ENCODE data around the gene GSTO2. TPM values are rescaled to one million over a fixed set of nuclear protein-coding genes. Genes with fewer than 3 reads are reported as not detected.

GSTO2 gene
- total RNA-seq, 1 experiment from 2014 or later = 1.1 TPM

- Histone ChIP-seq H3K9me3 (no peaks in the 10 kb centered on the region), H3K4me3 (ENCODE audit: low read depth, low read length) (no peak overlapping the region), H3K36me3 (ENCODE audit: control insufficient read depth, insufficient read depth, low read length) (no peaks in the 10 kb centered on the region), H3K4me1 (no peaks in the 10 kb centered on the region), H3K27me3 (replicated peaks; ENCODE audit: control insufficient read depth, insufficient read depth, low read length) (no peaks in the 10 kb centered on the region)
- intact Hi-C loops (cut with micrococcal nuclease; ENCODE audit: unreplicated experiment) = no loop called here
- TF ChIP-seq CTCF (IDR thresholded peaks at IDR 0.05; ENCODE audit: insufficient read depth in 1 of 2, low read depth in 1 of 2, low read length in 1 of 2, severe bottlenecking in 1 of 2, unreplicated experiment in 1 of 2) = no peak
- H3K36me3 Mint-ChIP-seq (ENCODE audit: insufficient read depth, unreplicated experiment) = peaks cover 4% of the 10 kb centered on the region
- H3K4me1 Mint-ChIP-seq (ENCODE audit: low read depth, unreplicated experiment) = peaks cover 8% of the 10 kb centered on the region
- no peak for DNase-seq
- peaks cover under 1% of the 10 kb centered on the region for H3K27me3 Mint-ChIP-seq (ENCODE audit: insufficient read depth, unreplicated experiment)
- H3K4me3 Mint-ChIP-seq (ENCODE audit: unreplicated experiment) = no peak overlapping the region
- BruUV-seq (replicated peaks) = no TSS peak
- POLR2A ChIA-PET = no interaction called here
- CTCF ChIA-PET = interaction anchor here (1.5 kb wide), 1 partner anchor 10 kb away, joined by 6 read pairs; no protein-coding TSS in a partner anchor
- H3K9me3 Mint-ChIP-seq (ENCODE audit: unreplicated experiment) = peaks cover 9% of the 10 kb centered on the region
- H3K27ac Mint-ChIP-seq (ENCODE audit: unreplicated experiment) = no peak overlapping the region
Observed at GRCh38 chr10:104304356-104304745, 35.4 kb downstream of the GSTO2 start.

GRCh38 chr10:104304927-104305326 is 35.9 kb downstream of the GSTO2 start:
- H3K4me3 Mint-ChIP-seq (ENCODE audit: unreplicated experiment) = no peak overlapping the region
- H3K27me3 ChIP-seq (replicated peaks; ENCODE audit: control insufficient read depth, insufficient read depth, low read length) = no peaks in the 10 kb centered on the region
- H3K9me3 ChIP-seq = no peaks in the 10 kb centered on the region
- intact Hi-C loops (cut with micrococcal nuclease; ENCODE audit: unreplicated experiment) = loop anchor here (1.0 kb wide), 2 partner anchors 45 to 260 kb away; no protein-coding TSS in a partner anchor
- no peaks in the 10 kb centered on the region for H3K4me1 ChIP-seq
- peaks cover 4% of the 10 kb centered on the region for H3K36me3 Mint-ChIP-seq (ENCODE audit: insufficient read depth, unreplicated experiment)
- no TSS peak for BruUV-seq (replicated peaks)
- no peak for DNase-seq
- ChIA-PET POLR2A (interaction anchor here (0.8 kb wide), 1 partner anchor 33 kb away, joined by 3 read pairs; no protein-coding TSS in a partner anchor), CTCF (interaction anchor here (0.7 to 2.2 kb wide), 13 partner anchors 10 to 318 kb away, joined by 3 to 11 read pairs (median 6); partner anchors contain the start of genes CFAP58 and ITPRIP)
- H3K36me3 ChIP-seq (ENCODE audit: control insufficient read depth, insufficient read depth, low read length) = no peaks in the 10 kb centered on the region
- H3K4me3 ChIP-seq (ENCODE audit: low read depth, low read length) = no peak overlapping the region
- peaks cover 8% of the 10 kb centered on the region for H3K4me1 Mint-ChIP-seq (ENCODE audit: low read depth, unreplicated experiment)
- no peak for TF ChIP-seq CTCF (IDR thresholded peaks at IDR 0.05; ENCODE audit: insufficient read depth in 1 of 2, low read depth in 1 of 2, low read length in 1 of 2, severe bottlenecking in 1 of 2, unreplicated experiment in 1 of 2)
- H3K9me3 Mint-ChIP-seq (ENCODE audit: unreplicated experiment) = peaks cover 9% of the 10 kb centered on the region
- H3K27ac Mint-ChIP-seq (ENCODE audit: unreplicated experiment) = no peak overlapping the region
- H3K27me3 Mint-ChIP-seq (ENCODE audit: insufficient read depth, unreplicated experiment) = no peaks in the 10 kb centered on the region

GRCh38 chr10:104306897-104307296 is 37.9 kb downstream of the GSTO2 start:
- CTCF ChIA-PET = interaction anchor here (0.7 to 2.2 kb wide), 6 partner anchors 15 to 316 kb away, joined by 3 to 9 read pairs (median 6); partner anchors contain the start of genes CFAP58 and ITPRIP
- Histone ChIP-seq H3K4me1 (no peaks in the 10 kb centered on the region), H3K27me3 (replicated peaks; ENCODE audit: control insufficient read depth, insufficient read depth, low read length) (no peaks in the 10 kb centered on the region), H3K4me3 (ENCODE audit: low read depth, low read length) (no peak overlapping the region), H3K9me3 (no peaks in the 10 kb centered on the region), H3K36me3 (ENCODE audit: control insufficient read depth, insufficient read depth, low read length) (no peaks in the 10 kb centered on the region)
- no TSS peak for BruUV-seq (replicated peaks)
- POLR2A ChIA-PET = interaction anchor here (0.6 kb wide), 1 partner anchor 105 kb away, joined by 9 read pairs; no protein-coding TSS in a partner anchor
- no peak for TF ChIP-seq CTCF (IDR thresholded peaks at IDR 0.05; ENCODE audit: insufficient read depth in 1 of 2, low read depth in 1 of 2, low read length in 1 of 2, severe bottlenecking in 1 of 2, unreplicated experiment in 1 of 2)
- peaks cover 8% of the 10 kb centered on the region for H3K4me1 Mint-ChIP-seq (ENCODE audit: low read depth, unreplicated experiment)
- intact Hi-C loops (cut with micrococcal nuclease; ENCODE audit: unreplicated experiment) = no loop called here
- no peak overlapping the region for H3K27ac Mint-ChIP-seq (ENCODE audit: unreplicated experiment)
- H3K9me3 Mint-ChIP-seq (ENCODE audit: unreplicated experiment) = peaks cover 9% of the 10 kb centered on the region
- H3K4me3 Mint-ChIP-seq (ENCODE audit: unreplicated experiment) = no peak overlapping the region
- H3K27me3 Mint-ChIP-seq (ENCODE audit: insufficient read depth, unreplicated experiment) = no peaks in the 10 kb centered on the region
- H3K36me3 Mint-ChIP-seq (ENCODE audit: insufficient read depth, unreplicated experiment) = peaks cover under 1% of the 10 kb centered on the region
- no peak for DNase-seq
